Hematopoietic multipotent progenitor cell treated with erythropoietin and hydrocortisone succinate and interleukin-3 and kit ligand, for 6 days (in vitro differentiated cells): ENCODE results near the gene TMEM117.
"Not testable (repeated sequence)": the region's sequence is repeated elsewhere in the genome, so short reads cannot be mapped to it uniquely, and the experiment has no call there.

Experiments used
- DNase-seq: peaks from one replicate; pipeline ENCODE4 v3.0.0-alpha.2; 2015

The TMEM117 gene

GRCh38 chr12:44229846-44230245 lies 394.0 kb downstream of the TMEM117 start:
- no peak for DNase-seq

- no peak for DNase-seq
These were observed 399.8 kb downstream of the TMEM117 start for GRCh38 chr12:44235674-44236073.

- no peak for DNase-seq
These were observed 404.3 kb downstream of the TMEM117 start for GRCh38 chr12:44240186-44240585.

GRCh38 chr12:44245932-44246331 lies 410.1 kb downstream of the TMEM117 start:
- DNase-seq, result no peak

GRCh38 chr12:44246482-44247105 lies 410.7 kb downstream of the TMEM117 start:
- no peak for DNase-seq

- no peak for DNase-seq
These were observed 411.7 kb downstream of the TMEM117 start for GRCh38 chr12:44247588-44247987.

- no peak for DNase-seq
These were observed 412.6 kb downstream of the TMEM117 start for GRCh38 chr12:44248436-44248835.

- DNase-seq, result not testable (repeated sequence)
These were observed 414.6 kb downstream of the TMEM117 start for GRCh38 chr12:44250440-44250839.

- DNase-seq, result no peak
These were observed 417.5 kb downstream of the TMEM117 start for GRCh38 chr12:44253338-44253856.

GRCh38 chr12:44258246-44258645 lies 422.4 kb downstream of the TMEM117 start:
- no peak for DNase-seq

- DNase-seq, result no peak
These were observed 424.0 kb downstream of the TMEM117 start for GRCh38 chr12:44259890-44260289.

- DNase-seq, result no peak
These were observed 424.7 kb downstream of the TMEM117 start for GRCh38 chr12:44260581-44260980.

GRCh38 chr12:44285321-44285960 lies 449.6 kb downstream of the TMEM117 start:
- DNase-seq, result no peak

GRCh38 chr12:44286336-44286735 lies 450.5 kb downstream of the TMEM117 start:
- peak; percentile 11 for DNase-seq

GRCh38 chr12:44286821-44287505 lies 451.1 kb downstream of the TMEM117 start:
- no peak for DNase-seq

- DNase-seq, result no peak
These were observed 451.7 kb downstream of the TMEM117 start for GRCh38 chr12:44287545-44287944.

- DNase-seq, result no peak
These were observed 458.8 kb downstream of the TMEM117 start for GRCh38 chr12:44294649-44295048.

GRCh38 chr12:44295958-44296623 lies 460.2 kb downstream of the TMEM117 start:
- DNase-seq, result no peak

- DNase-seq, result no peak
These were observed 460.8 kb downstream of the TMEM117 start for GRCh38 chr12:44296624-44297197.

- no peak for DNase-seq
These were observed 463.6 kb downstream of the TMEM117 start for GRCh38 chr12:44299524-44299923.

GRCh38 chr12:44307506-44308168 lies 471.8 kb downstream of the TMEM117 start:
- no peak for DNase-seq

GRCh38 chr12:44313188-44313587 lies 477.3 kb downstream of the TMEM117 start:
- no peak for DNase-seq
